Caco-2 (cell line): ENCODE data around the gene BFAR. TPM values are rescaled to one million over a fixed set of nuclear protein-coding genes. Genes with fewer than 3 reads are reported as not detected.

Source experiments
- BruUV-seq: library from RNA; stranded (reverse); fragments of 400-500 nt; replicated peaks from 2 replicates; lab custom pipeline; 2021; lab: Mats Ljungman, UMichigan
- CTCF ChIA-PET: fragments of 300-600 bp; sonication (Branson Sonifier 250); formaldehyde crosslinking; loops from one replicate; lab custom pipeline; 2022; ENCODE audit warnings: antibody characterized with exemption; lab: Charles Lee
- POLR2A ChIA-PET: fragments of 300-600 bp; sonication (Branson Sonifier 250); formaldehyde crosslinking; loops from one replicate; lab custom pipeline; 2022; ENCODE audit warnings: antibody characterized with exemption; lab: Charles Lee
- DNase-seq, 2 experiments: peaks; one replicate each; pipeline versions ENCODE4 v3.0.0 to v3.0.0-alpha.2; 2020 to 2022
- H3K27me3 ChIP-seq: replicated peaks from 2 replicates; pipeline ENCODE4 v1.6.0; 2011; ENCODE audit warnings: low read length; ENCODE audit not compliant: control insufficient read depth, insufficient read depth
- H3K36me3 ChIP-seq: 2 replicates; pipeline ENCODE4 v1.5.1; 2011; ENCODE audit warnings: low read length; ENCODE audit not compliant: control insufficient read depth, insufficient read depth
- H3K4me1 ChIP-seq: fragments of 250-450 bp; sonication (Bioruptor Pico); 2 replicates; pipeline ENCODE4 v1.5.1; 2020; ENCODE audit warnings: mild to moderate bottlenecking
- H3K4me3 ChIP-seq: 2 replicates; pipeline ENCODE4 v1.5.1; 2011; ENCODE audit warnings: low read depth, mild to moderate bottlenecking, control low read depth, low read length
- H3K9me3 ChIP-seq: fragments of 250-450 bp; sonication (Bioruptor Pico); 2 replicates; pipeline ENCODE4 v1.5.1; 2020; ENCODE audit warnings: mild to moderate bottlenecking, moderate library complexity
- H3K27ac Mint-ChIP-seq: one replicate; pipeline ENCODE4 v1.8.0; 2022; ENCODE audit warnings: mixed read lengths; ENCODE audit not compliant: unreplicated experiment
- H3K27me3 Mint-ChIP-seq: one replicate; pipeline ENCODE4 v1.8.0; 2022; ENCODE audit warnings: mixed read lengths; ENCODE audit not compliant: insufficient read depth, unreplicated experiment
- H3K36me3 Mint-ChIP-seq: one replicate; pipeline ENCODE4 v1.8.0; 2022; ENCODE audit warnings: mild to moderate bottlenecking, mixed read lengths; ENCODE audit not compliant: insufficient read depth, unreplicated experiment
- H3K4me1 Mint-ChIP-seq: one replicate; pipeline ENCODE4 v1.8.0; 2022; ENCODE audit warnings: low read depth, mixed read lengths; ENCODE audit not compliant: unreplicated experiment
- H3K4me3 Mint-ChIP-seq: one replicate; pipeline ENCODE4 v1.8.0; 2022; ENCODE audit warnings: mild to moderate bottlenecking, moderate library complexity, mixed read lengths; ENCODE audit not compliant: unreplicated experiment
- H3K9me3 Mint-ChIP-seq: one replicate; pipeline ENCODE4 v1.8.0; 2022; ENCODE audit warnings: mixed read lengths; ENCODE audit not compliant: unreplicated experiment
- CTCF ChIP-seq, 2 experiments: fragments of 200-600 bp in 1 of 2; IDR thresholded peaks; 1 replicate in 1 of 2; 2 replicates in 1 of 2; pipeline versions ENCODE4 v1.5.1 to v1.8.0; 2011 to 2022; ENCODE audit warnings: antibody characterized with exemption in 1 of 2, control low read depth in 1 of 2, inconsistent platforms in 1 of 2, low read depth in 1 of 2, low read length in 1 of 2, mild to moderate bottlenecking in 1 of 2, moderate library complexity in 1 of 2; ENCODE audit not compliant: insufficient read depth in 1 of 2, severe bottlenecking in 1 of 2, unreplicated experiment in 1 of 2
- intact Hi-C: fragments of 100-400 bp; cut with micrococcal nuclease; formaldehyde crosslinking; loops from one replicate; pipeline ENCODE4 v1.10.0; 2022; ENCODE audit not compliant: unreplicated experiment
- total RNA-seq: library from RNA; stranded (reverse); gene quantifications from 2 replicates; pipeline ENCODE4 v1.2.3, GENCODE V29; 2022

BFAR gene
- total RNA-seq, 1 experiment from 2014 or later: 42.7 TPM

GRCh38 chr16:14606102-14606501 lies 26.6 kb upstream of the BFAR start:
- no TSS peak for BruUV-seq

GRCh38 chr16:14608111-14608566 lies 24.6 kb upstream of the BFAR start:
- H3K27ac Mint-ChIP-seq: no peak overlapping the region
- Histone ChIP-seq H3K9me3 (no peaks in the 10 kb centered on the region), H3K4me3 (no peak overlapping the region), H3K36me3 (no peaks in the 10 kb centered on the region), H3K27me3 (no peaks in the 10 kb centered on the region), H3K4me1 (no peaks in the 10 kb centered on the region)
- no peak for DNase-seq
- TF ChIP-seq CTCF (IDR thresholded peaks at IDR 0.05; ENCODE audit: insufficient read depth in 1 of 2, low read depth in 1 of 2, low read length in 1 of 2, severe bottlenecking in 1 of 2, unreplicated experiment in 1 of 2): no peak
- no peaks in the 10 kb centered on the region for H3K27me3 Mint-ChIP-seq
- H3K4me1 Mint-ChIP-seq: no peaks in the 10 kb centered on the region
- BruUV-seq: no TSS peak
- intact Hi-C loops: no loop called here
- ChIA-PET CTCF (no interaction called here), POLR2A (no interaction called here)
- no peaks in the 10 kb centered on the region for H3K9me3 Mint-ChIP-seq
- no peak overlapping the region for H3K4me3 Mint-ChIP-seq
- peaks cover 30% of the 10 kb centered on the region for H3K36me3 Mint-ChIP-seq

More at GRCh38 chr16:14606102-14606501, 26.6 kb upstream of the BFAR start:
- no peak overlapping the region for H3K27ac Mint-ChIP-seq
- Histone ChIP-seq H3K4me3 (no peak overlapping the region), H3K36me3 (no peaks in the 10 kb centered on the region), H3K4me1 (no peaks in the 10 kb centered on the region), H3K27me3 (no peaks in the 10 kb centered on the region), H3K9me3 (no peaks in the 10 kb centered on the region)
- H3K36me3 Mint-ChIP-seq: peaks cover 39% of the 10 kb centered on the region
- no peaks in the 10 kb centered on the region for H3K27me3 Mint-ChIP-seq
- ChIA-PET POLR2A (no interaction called here), CTCF (no interaction called here)
- H3K9me3 Mint-ChIP-seq: no peaks in the 10 kb centered on the region
- DNase-seq: no peak
- intact Hi-C loops: no loop called here
- no peaks in the 10 kb centered on the region for H3K4me1 Mint-ChIP-seq
- H3K4me3 Mint-ChIP-seq: no peak overlapping the region
- TF ChIP-seq CTCF (IDR thresholded peaks at IDR 0.05; ENCODE audit: insufficient read depth in 1 of 2, low read depth in 1 of 2, low read length in 1 of 2, severe bottlenecking in 1 of 2, unreplicated experiment in 1 of 2): no peak

- TF ChIP-seq CTCF (IDR thresholded peaks at IDR 0.05; ENCODE audit: insufficient read depth in 1 of 2, low read depth in 1 of 2, low read length in 1 of 2, severe bottlenecking in 1 of 2, unreplicated experiment in 1 of 2): no peak
- POLR2A ChIA-PET: interaction anchor here (0.7 kb wide), 1 partner anchor 22 kb away, joined by 3 read pairs; the partner anchor contains the start of gene PARN
- CTCF ChIA-PET: no interaction called here
- H3K36me3 ChIP-seq: no peaks in the 10 kb centered on the region
- no peak overlapping the region for H3K4me3 Mint-ChIP-seq
- H3K36me3 Mint-ChIP-seq: peaks cover 30% of the 10 kb centered on the region
- H3K27me3 Mint-ChIP-seq: no peaks in the 10 kb centered on the region
- intact Hi-C loops: no loop called here
- H3K4me1 Mint-ChIP-seq: no peaks in the 10 kb centered on the region
- H3K4me1 ChIP-seq: no peaks in the 10 kb centered on the region
- no peak overlapping the region for H3K4me3 ChIP-seq
- no peaks in the 10 kb centered on the region for H3K9me3 Mint-ChIP-seq
- no peak overlapping the region for H3K27ac Mint-ChIP-seq
- no TSS peak for BruUV-seq
- no peaks in the 10 kb centered on the region for H3K27me3 ChIP-seq
- DNase-seq: no peak
- no peaks in the 10 kb centered on the region for H3K9me3 ChIP-seq
Observed at GRCh38 chr16:14608604-14609003, 24.1 kb upstream of the BFAR start.
